Colonic mucosa (tissue), 4 donors: ENCODE results near the gene IL4I1. TPM values are rescaled to one million over a fixed set of nuclear protein-coding genes. Genes with fewer than 3 reads are reported as not detected.

ENCODE experiments used
- DNase-seq: peaks from one replicate; pipeline ENCODE4 v3.0.0-alpha.2; 2020
- H3K27ac ChIP-seq: fragments of 200-600 bp; one replicate; pipeline ENCODE4 v1.8.0; 2021
- H3K27me3 ChIP-seq: fragments of 200-600 bp; one replicate; pipeline ENCODE4 v1.8.0; 2021
- H3K36me3 ChIP-seq: fragments of 200-600 bp; one replicate; pipeline ENCODE4 v1.8.0; 2021
- H3K4me1 ChIP-seq: fragments of 200-600 bp; one replicate; pipeline ENCODE4 v1.8.0; 2021; ENCODE audit warnings: mild to moderate bottlenecking
- H3K4me3 ChIP-seq: fragments of 200-600 bp; one replicate; pipeline ENCODE4 v1.8.0; 2021
- H3K9ac ChIP-seq, 2 donors: one replicate each; pipeline ENCODE4 v1.7.0; 2013; ENCODE audit warnings: control low read depth in 2 of 2, low read depth in 2 of 2, low read length in 2 of 2
- H3K9me3 ChIP-seq: fragments of 200-600 bp; one replicate; pipeline ENCODE4 v1.8.0; 2021
- intact Hi-C: fragments of 100-400 bp; cut with DNase I; formaldehyde crosslinking; loops from one replicate; pipeline ENCODE4 v1.14.1; 2022
- total RNA-seq, 2 donors: library from RNA; stranded (reverse); fragmentation: NEBNext Ultra II Directional in 1 of 2; extraction: Animal tissue kit (Norgen Biotek cat#: 25700) in 1 of 2; gene quantifications; one replicate each; pipeline ENCODE4 v1.2.1, GENCODE V29; 2021
- TF ChIP-seq, protein P1 (sequence below): fragments of 200-600 bp; IDR thresholded peaks from one replicate; pipeline ENCODE4 v1.8.0; 2022; ENCODE audit warnings: antibody characterized with exemption, mild to moderate bottlenecking
- donor health status: healthy.
- donor health status: DM: no; HTN: no; CAD: no.
- donor health status: DM: no; HTN: no; CAD: no.

IL4I1 gene
- total RNA-seq, 2 donors from 2014 or later: 1.0 to 2.4 TPM

DNA sequence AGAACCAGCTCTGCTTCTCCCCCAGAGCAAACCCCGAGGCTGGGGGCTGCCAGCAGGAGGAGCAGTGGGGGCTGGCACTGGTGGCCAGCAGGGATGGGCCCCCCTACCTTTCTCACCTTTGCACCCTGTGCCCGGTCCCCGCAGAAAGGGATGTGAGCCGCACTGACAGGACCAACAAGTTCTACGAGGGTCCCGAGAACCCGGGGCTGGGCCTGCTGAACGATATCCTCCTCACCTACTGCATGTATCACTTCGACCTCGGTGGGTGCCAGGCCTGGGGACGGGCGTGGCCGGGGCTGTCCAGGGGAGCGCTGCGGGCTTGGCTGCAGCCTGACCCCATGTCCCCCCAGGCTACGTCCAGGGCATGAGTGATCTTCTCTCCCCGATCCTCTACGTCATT is 12.6 kb downstream of the IL4I1 start:
- H3K4me1 ChIP-seq: no peaks in the 10 kb centered on the region
- H3K27ac ChIP-seq: no peak overlapping the region
- no peaks in the 10 kb centered on the region for H3K9me3 ChIP-seq
- TF ChIP-seq, protein P1, sequence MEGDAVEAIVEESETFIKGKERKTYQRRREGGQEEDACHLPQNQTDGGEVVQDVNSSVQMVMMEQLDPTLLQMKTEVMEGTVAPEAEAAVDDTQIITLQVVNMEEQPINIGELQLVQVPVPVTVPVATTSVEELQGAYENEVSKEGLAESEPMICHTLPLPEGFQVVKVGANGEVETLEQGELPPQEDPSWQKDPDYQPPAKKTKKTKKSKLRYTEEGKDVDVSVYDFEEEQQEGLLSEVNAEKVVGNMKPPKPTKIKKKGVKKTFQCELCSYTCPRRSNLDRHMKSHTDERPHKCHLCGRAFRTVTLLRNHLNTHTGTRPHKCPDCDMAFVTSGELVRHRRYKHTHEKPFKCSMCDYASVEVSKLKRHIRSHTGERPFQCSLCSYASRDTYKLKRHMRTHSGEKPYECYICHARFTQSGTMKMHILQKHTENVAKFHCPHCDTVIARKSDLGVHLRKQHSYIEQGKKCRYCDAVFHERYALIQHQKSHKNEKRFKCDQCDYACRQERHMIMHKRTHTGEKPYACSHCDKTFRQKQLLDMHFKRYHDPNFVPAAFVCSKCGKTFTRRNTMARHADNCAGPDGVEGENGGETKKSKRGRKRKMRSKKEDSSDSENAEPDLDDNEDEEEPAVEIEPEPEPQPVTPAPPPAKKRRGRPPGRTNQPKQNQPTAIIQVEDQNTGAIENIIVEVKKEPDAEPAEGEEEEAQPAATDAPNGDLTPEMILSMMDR: no peak
- no peaks in the 10 kb centered on the region for H3K27me3 ChIP-seq
- intact Hi-C loops: no loop called here
- H3K36me3 ChIP-seq: peaks cover 20% of the 10 kb centered on the region
- no peak for DNase-seq
- H3K4me3 ChIP-seq: no peak overlapping the region
- no peak overlapping the region for H3K9ac ChIP-seq

DNA sequence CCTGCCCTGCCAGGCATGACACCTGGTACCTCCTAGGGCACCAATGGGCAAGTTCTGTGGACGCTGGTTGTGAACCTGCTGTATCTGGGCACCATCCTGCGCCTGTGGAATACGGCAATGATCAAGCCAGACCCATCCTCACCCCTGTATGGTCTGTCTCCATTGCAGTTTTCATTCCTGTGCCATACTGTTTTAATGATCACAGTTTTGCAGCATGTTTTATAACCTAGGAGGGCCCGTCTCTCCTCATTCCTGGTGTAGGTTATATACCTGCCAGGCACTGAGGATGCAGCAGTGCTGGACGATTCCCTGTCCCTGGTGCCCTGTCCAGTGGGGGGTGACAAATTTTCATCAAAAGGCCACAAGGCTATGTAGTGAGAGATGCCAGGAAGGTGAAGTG is 13.6 kb downstream of the IL4I1 start:
- no peak for DNase-seq
- H3K9ac ChIP-seq: no peak overlapping the region
- H3K9me3 ChIP-seq: no peaks in the 10 kb centered on the region
- intact Hi-C loops: no loop called here
- TF ChIP-seq, protein P1: no peak
- H3K4me3 ChIP-seq: no peak overlapping the region
- peaks cover 4% of the 10 kb centered on the region for H3K4me1 ChIP-seq
- H3K36me3 ChIP-seq: peaks cover 20% of the 10 kb centered on the region
- H3K27me3 ChIP-seq: no peaks in the 10 kb centered on the region
- H3K27ac ChIP-seq: no peak overlapping the region

DNA sequence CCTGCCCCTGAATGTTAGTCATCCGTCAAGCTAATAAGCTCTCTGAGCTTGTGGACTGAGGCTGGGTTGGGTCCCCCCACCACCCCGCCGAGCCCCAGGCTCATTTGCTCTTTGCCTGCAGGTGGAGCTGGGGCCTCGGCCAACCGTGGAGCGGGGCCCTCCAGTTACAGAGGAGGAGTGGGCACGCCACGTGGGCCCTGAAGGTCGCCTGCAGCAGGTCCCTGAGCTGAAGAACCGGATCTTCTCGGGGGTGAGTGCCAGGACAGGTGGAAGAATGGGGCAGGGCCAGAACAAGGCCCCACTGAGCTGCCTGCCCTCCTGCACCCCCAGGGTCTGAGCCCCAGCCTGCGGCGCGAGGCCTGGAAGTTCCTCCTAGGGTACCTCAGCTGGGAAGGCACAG is 14.0 kb downstream of the IL4I1 start:
- intact Hi-C loops: no loop called here
- no peaks in the 10 kb centered on the region for H3K27me3 ChIP-seq
- no peak overlapping the region for H3K27ac ChIP-seq
- H3K9ac ChIP-seq: no peak overlapping the region
- no peak overlapping the region for H3K4me3 ChIP-seq
- H3K4me1 ChIP-seq: peaks cover 4% of the 10 kb centered on the region
- TF ChIP-seq, protein P1: no peak
- DNase-seq: no peak
- peaks cover 20% of the 10 kb centered on the region for H3K36me3 ChIP-seq
- H3K9me3 ChIP-seq: no peaks in the 10 kb centered on the region

DNA sequence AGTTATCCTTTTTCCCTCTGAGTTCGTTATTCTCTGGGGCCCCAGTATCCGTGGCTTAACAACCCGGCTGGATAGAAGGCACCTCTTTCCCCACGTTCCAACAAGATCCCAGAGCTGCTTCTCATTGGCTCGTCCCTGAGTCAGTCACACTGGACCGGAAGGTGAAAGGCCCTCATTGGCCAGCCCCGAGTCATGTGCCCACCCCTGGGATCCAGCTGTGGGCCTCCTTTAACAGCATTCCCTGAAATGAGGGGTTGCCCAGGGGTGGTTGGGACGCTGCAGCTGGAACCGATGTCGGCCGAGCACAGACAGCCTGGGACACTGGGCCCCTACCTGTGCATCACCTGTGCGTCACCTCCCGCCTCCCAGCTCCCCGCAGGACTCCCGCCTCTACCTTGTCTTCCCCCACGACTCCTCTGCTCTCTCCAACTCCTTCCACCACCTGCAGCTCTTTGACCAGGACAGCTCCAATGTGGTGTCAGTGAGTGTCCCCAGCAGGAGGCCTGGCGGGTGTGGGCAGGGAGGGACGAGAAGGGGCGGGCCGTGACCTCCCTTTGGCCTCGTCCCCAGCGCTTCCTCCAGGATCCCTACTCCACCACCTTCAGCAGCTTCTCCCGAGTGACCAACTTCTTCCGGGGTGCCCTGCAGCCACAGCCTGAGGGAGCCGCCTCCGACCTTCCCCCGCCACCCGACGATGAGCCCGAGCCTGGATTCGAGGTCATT is 14.9 kb downstream of the IL4I1 start:
- Histone ChIP-seq H3K4me3 (no peak overlapping the region), H3K9me3 (no peaks in the 10 kb centered on the region), H3K27ac (no peak overlapping the region), H3K27me3 (no peaks in the 10 kb centered on the region), H3K4me1 (peaks cover 4% of the 10 kb centered on the region), H3K9ac (no peak overlapping the region), H3K36me3 (peaks cover 20% of the 10 kb centered on the region)
- DNase-seq: peak; percentile 22
- intact Hi-C loops: no loop called here
- TF ChIP-seq, protein P1: no peak

DNA sequence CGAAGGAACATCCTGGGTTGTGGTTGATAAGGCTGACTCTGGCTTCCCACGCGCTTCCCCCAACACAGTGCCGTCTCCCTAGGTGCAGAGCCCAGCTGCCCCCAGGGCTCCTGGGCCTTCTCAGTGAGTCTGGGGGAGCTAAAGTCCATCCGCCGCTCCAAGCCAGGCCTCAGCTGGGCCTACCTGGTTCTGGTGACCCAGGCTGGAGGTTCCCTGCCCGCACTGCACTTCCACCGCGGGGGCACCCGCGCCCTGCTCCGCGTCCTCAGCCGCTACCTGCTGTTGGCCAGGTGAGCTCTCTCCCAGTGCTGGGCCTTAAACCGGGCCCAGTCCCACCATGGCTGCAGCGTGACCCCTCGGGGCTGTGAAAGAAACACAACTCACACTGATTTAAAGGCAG is 15.5 kb downstream of the IL4I1 start:
- TF ChIP-seq, protein P1: no peak
- Histone ChIP-seq H3K27me3 (no peaks in the 10 kb centered on the region), H3K27ac (no peak overlapping the region), H3K4me1 (peaks cover 4% of the 10 kb centered on the region), H3K4me3 (no peak overlapping the region), H3K9ac (no peak overlapping the region), H3K9me3 (no peaks in the 10 kb centered on the region), H3K36me3 (peaks cover 20% of the 10 kb centered on the region)
- DNase-seq: no peak
- intact Hi-C loops: no loop called here
